Activated CD4-positive, alpha-beta T cell treated with anti-CD3 and anti-CD28 coated beads, Interleukin-2, amount 10 ng/mL, durations not matched to agents 7 days and 5 days (primary cell): Measurements from ENCODE around the gene ZNF783. TPM values are rescaled to one million over a fixed set of nuclear protein-coding genes. Genes with fewer than 3 reads are reported as not detected.

Experiments used
- CTCF ChIA-PET: fragments of 350-600 bp; sonication (Branson Sonifier 250); formaldehyde crosslinking; loops from one replicate; lab custom pipeline; 2021; ENCODE audit warnings: antibody characterized with exemption; lab: Charles Lee
- POLR2A ChIA-PET: fragments of 350-600 bp; sonication (Branson Sonifier 250); formaldehyde crosslinking; loops from one replicate; lab custom pipeline; 2021; ENCODE audit warnings: antibody characterized with exemption; lab: Charles Lee
- DNase-seq: peaks from one replicate; pipeline ENCODE4 v3.0.0-alpha.2; 2020
- H3K27ac Mint-ChIP-seq: one replicate; pipeline ENCODE4 v1.8.0; 2021; ENCODE audit warnings: mild to moderate bottlenecking, moderate library complexity, mixed read lengths
- H3K27me3 Mint-ChIP-seq: one replicate; pipeline ENCODE4 v1.8.0; 2021; ENCODE audit warnings: mixed read lengths
- H3K36me3 Mint-ChIP-seq: one replicate; pipeline ENCODE4 v1.8.0; 2021; ENCODE audit warnings: low read depth, mixed read lengths
- H3K4me1 Mint-ChIP-seq: one replicate; pipeline ENCODE4 v1.8.0; 2021; ENCODE audit warnings: mixed read lengths
- H3K4me3 Mint-ChIP-seq: one replicate; pipeline ENCODE4 v1.8.0; 2021; ENCODE audit warnings: mild to moderate bottlenecking, moderate library complexity, mixed read lengths
- H3K9me3 Mint-ChIP-seq: one replicate; pipeline ENCODE4 v1.8.0; 2021; ENCODE audit warnings: mixed read lengths
- total RNA-seq, 2 experiments: library from RNA; stranded (reverse); gene quantifications; one replicate each; pipeline ENCODE4 v1.2.3, GENCODE V29; 2021

Gene ZNF783
- total RNA-seq, 2 experiments from 2014 or later: 19.0 to 21.7 TPM

- H3K9me3 Mint-ChIP-seq: no peaks in the 10 kb centered on the region
- H3K27ac Mint-ChIP-seq: peak overlapping the region; percentile 86
- peaks cover 57% of the 10 kb centered on the region for H3K4me1 Mint-ChIP-seq
- H3K4me3 Mint-ChIP-seq: peak overlapping the region; percentile 83
- no peaks in the 10 kb centered on the region for H3K27me3 Mint-ChIP-seq
- peaks cover 15% of the 10 kb centered on the region for H3K36me3 Mint-ChIP-seq
- ChIA-PET POLR2A (interaction anchor here (0.6 to 1.6 kb wide), 2 partner anchors 24 to 175 kb away, joined by 4 read pairs; partner anchors contain the start of genes ZNF777 and ZNF783), CTCF (interaction anchor here (1.0 to 2.4 kb wide), 8 partner anchors 12 to 339 kb away, joined by 3 to 15 read pairs (median 4); partner anchors contain the start of gene ZNF783)
- DNase-seq: no peak
Measured at GRCh38 chr7:149285603-149286002, 23.6 kb downstream of the ZNF783 start.

GRCh38 chr7:149286811-149287400 is 24.9 kb downstream of the ZNF783 start:
- H3K4me1 Mint-ChIP-seq: peaks cover 69% of the 10 kb centered on the region
- CTCF ChIA-PET: no interaction called here
- peak overlapping the region; percentile 86 for H3K27ac Mint-ChIP-seq
- DNase-seq: peak; percentile 23
- no peaks in the 10 kb centered on the region for H3K27me3 Mint-ChIP-seq
- H3K9me3 Mint-ChIP-seq: no peaks in the 10 kb centered on the region
- peak overlapping the region; percentile 83 for H3K4me3 Mint-ChIP-seq
- POLR2A ChIA-PET: no interaction called here
- H3K36me3 Mint-ChIP-seq: peaks cover 15% of the 10 kb centered on the region

GRCh38 chr7:149287622-149288021 is 25.6 kb downstream of the ZNF783 start:
- peaks cover 65% of the 10 kb centered on the region for H3K4me1 Mint-ChIP-seq
- no peaks in the 10 kb centered on the region for H3K9me3 Mint-ChIP-seq
- H3K36me3 Mint-ChIP-seq: peaks cover 12% of the 10 kb centered on the region
- H3K4me3 Mint-ChIP-seq: no peak overlapping the region
- H3K27me3 Mint-ChIP-seq: no peaks in the 10 kb centered on the region
- DNase-seq: no peak
- H3K27ac Mint-ChIP-seq: peak overlapping the region; percentile 86
- POLR2A ChIA-PET: no interaction called here
- CTCF ChIA-PET: no interaction called here

- Mint-ChIP-seq H3K36me3 (peaks cover 9% of the 10 kb centered on the region), H3K4me3 (no peak overlapping the region), H3K4me1 (peaks cover 57% of the 10 kb centered on the region), H3K27ac (no peak overlapping the region), H3K9me3 (no peaks in the 10 kb centered on the region), H3K27me3 (no peaks in the 10 kb centered on the region)
- CTCF ChIA-PET: interaction anchor here (1.2 kb wide), 1 partner anchor 9 kb away, joined by 3 read pairs; no protein-coding TSS in a partner anchor
- no peak for DNase-seq
- POLR2A ChIA-PET: no interaction called here
Measured at GRCh38 chr7:149289262-149289661, 27.3 kb downstream of the ZNF783 start.

- Mint-ChIP-seq H3K9me3 (no peaks in the 10 kb centered on the region), H3K27me3 (no peaks in the 10 kb centered on the region), H3K4me1 (peaks cover 51% of the 10 kb centered on the region), H3K36me3 (peaks cover 8% of the 10 kb centered on the region), H3K27ac (peak overlapping the region; percentile 19), H3K4me3 (no peak overlapping the region)
- ChIA-PET POLR2A (interaction anchor here (0.6 kb wide), 1 partner anchor 50 kb away, joined by 9 read pairs; the partner anchor contains the start of gene ZNF212), CTCF (no interaction called here)
- no peak for DNase-seq
Measured at GRCh38 chr7:149289856-149290255, 27.9 kb downstream of the ZNF783 start.

- no peaks in the 10 kb centered on the region for H3K9me3 Mint-ChIP-seq
- H3K27ac Mint-ChIP-seq: peak overlapping the region; percentile 50
- peaks cover 40% of the 10 kb centered on the region for H3K4me1 Mint-ChIP-seq
- ChIA-PET CTCF (interaction anchor here (1.6 kb wide), 1 partner anchor 29 kb away, joined by 4 read pairs; the partner anchor contains the start of gene ZNF783), POLR2A (no interaction called here)
- no peak overlapping the region for H3K4me3 Mint-ChIP-seq
- H3K27me3 Mint-ChIP-seq: no peaks in the 10 kb centered on the region
- DNase-seq: no peak
- peaks cover 8% of the 10 kb centered on the region for H3K36me3 Mint-ChIP-seq
Measured at GRCh38 chr7:149291036-149291780, 29.2 kb downstream of the ZNF783 start.

GRCh38 chr7:149291781-149292461 is 29.9 kb downstream of the ZNF783 start:
- H3K4me3 Mint-ChIP-seq: no peak overlapping the region
- H3K27me3 Mint-ChIP-seq: no peaks in the 10 kb centered on the region
- POLR2A ChIA-PET: no interaction called here
- H3K9me3 Mint-ChIP-seq: no peaks in the 10 kb centered on the region
- peak overlapping the region; percentile 50 for H3K27ac Mint-ChIP-seq
- DNase-seq: no peak
- CTCF ChIA-PET: interaction anchor here (1.6 kb wide), 1 partner anchor 30 kb away, joined by 4 read pairs; the partner anchor contains the start of gene ZNF783
- peaks cover 8% of the 10 kb centered on the region for H3K36me3 Mint-ChIP-seq
- H3K4me1 Mint-ChIP-seq: peaks cover 33% of the 10 kb centered on the region

- POLR2A ChIA-PET: no interaction called here
- H3K4me3 Mint-ChIP-seq: no peak overlapping the region
- H3K36me3 Mint-ChIP-seq: peaks cover 8% of the 10 kb centered on the region
- no peak for DNase-seq
- no peak overlapping the region for H3K27ac Mint-ChIP-seq
- H3K9me3 Mint-ChIP-seq: no peaks in the 10 kb centered on the region
- CTCF ChIA-PET: interaction anchor here (0.8 kb wide), 1 partner anchor 40 kb away, joined by 3 read pairs; no protein-coding TSS in a partner anchor
- H3K4me1 Mint-ChIP-seq: peaks cover 28% of the 10 kb centered on the region
- no peaks in the 10 kb centered on the region for H3K27me3 Mint-ChIP-seq
Measured at GRCh38 chr7:149292462-149292823, 30.4 kb downstream of the ZNF783 start.

- DNase-seq: no peak
- Mint-ChIP-seq H3K36me3 (peaks cover 4% of the 10 kb centered on the region), H3K9me3 (no peaks in the 10 kb centered on the region), H3K27ac (no peak overlapping the region), H3K4me1 (peaks cover 19% of the 10 kb centered on the region), H3K27me3 (no peaks in the 10 kb centered on the region), H3K4me3 (no peak overlapping the region)
- POLR2A ChIA-PET: no interaction called here
- CTCF ChIA-PET: interaction anchor here (0.5 to 0.8 kb wide), 2 partner anchors 41 to 1177 kb away, joined by 3 read pairs; no protein-coding TSS in a partner anchor
Measured at GRCh38 chr7:149293338-149293737, 31.3 kb downstream of the ZNF783 start.

GRCh38 chr7:149293946-149294633 is 32.1 kb downstream of the ZNF783 start:
- no peak for DNase-seq
- POLR2A ChIA-PET: no interaction called here

GRCh38 chr7:149294634-149295480 is 32.9 kb downstream of the ZNF783 start:
- no peak for DNase-seq
- POLR2A ChIA-PET: no interaction called here
- CTCF ChIA-PET: no interaction called here
- H3K36me3 Mint-ChIP-seq: peaks cover 4% of the 10 kb centered on the region
- H3K9me3 Mint-ChIP-seq: no peaks in the 10 kb centered on the region
- H3K4me1 Mint-ChIP-seq: peaks cover 18% of the 10 kb centered on the region
- H3K27ac Mint-ChIP-seq: no peak overlapping the region
- H3K27me3 Mint-ChIP-seq: no peaks in the 10 kb centered on the region
- H3K4me3 Mint-ChIP-seq: no peak overlapping the region

More at GRCh38 chr7:149293946-149294633, 32.1 kb downstream of the ZNF783 start:
- Mint-ChIP-seq H3K4me1 (peaks cover 18% of the 10 kb centered on the region), H3K27ac (no peak overlapping the region), H3K27me3 (no peaks in the 10 kb centered on the region), H3K4me3 (no peak overlapping the region), H3K36me3 (peaks cover 4% of the 10 kb centered on the region), H3K9me3 (no peaks in the 10 kb centered on the region)
- CTCF ChIA-PET: no interaction called here
